ENCODE measurements around the gene PIP4P1. TPM values are rescaled to one million over a fixed set of nuclear protein-coding genes. Genes with fewer than 3 reads are reported as not detected.

Gene PIP4P1
- total and polyA plus RNA-seq, 2 of the 8 experiments (the other 6 are each of a cell fraction or from before 2014, with no cell fraction given), result 29.5 to 60.0 TPM

DNA sequence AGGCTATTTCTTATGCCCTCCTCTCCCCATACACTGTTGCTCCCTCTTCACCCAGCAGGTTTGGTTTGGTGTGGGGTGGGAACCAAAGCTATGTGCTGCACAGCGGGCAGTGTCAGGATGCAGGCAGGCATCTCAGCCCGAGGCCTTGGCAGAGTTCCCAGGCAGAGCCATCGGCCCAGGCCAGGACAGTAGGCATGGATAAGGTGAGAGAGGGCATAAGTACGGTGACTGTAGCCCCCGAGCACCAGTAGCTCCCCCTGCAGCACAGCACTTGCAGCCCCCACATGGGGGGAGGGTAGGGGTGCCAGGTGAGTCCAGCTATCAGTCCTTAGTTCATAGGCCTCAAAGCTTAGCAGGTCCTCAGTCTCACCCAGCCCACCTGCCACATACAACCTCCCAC is 32.4 kb downstream of the PIP4P1 start:
- Histone ChIP-seq H4K20me1 (replicated peaks in 1 of 2; ENCODE audit: control insufficient read depth in 1 of 2, insufficient read depth in 2 of 2, low read length in 2 of 2) (no peaks in the 10 kb centered on the region), H3K79me1 (ENCODE audit: low read depth, low read length) (no peaks in the 10 kb centered on the region), H3K4me2 (ENCODE audit: insufficient read depth in 1 of 2, low read depth in 2 of 2, low read length in 2 of 2) (no peak overlapping the region), H3K4ac (replicated peaks; ENCODE audit: insufficient read length, low read depth, low read length) (no peak overlapping the region), H3K79me2 (ENCODE audit: control insufficient read depth in 1 of 2, insufficient read depth in 2 of 2, low read length in 2 of 2) (no peaks in the 10 kb centered on the region), H3K36me3 (ENCODE audit: control insufficient read depth in 2 of 4, insufficient read depth in 4 of 4, low read length in 3 of 4) (no peaks in the 10 kb centered on the region), H3K27me3 (replicated peaks in 1 of 4; ENCODE audit: control insufficient read depth in 3 of 4, extremely low read depth in 1 of 4, insufficient read depth in 3 of 4, low read length in 3 of 4) (no peaks in the 10 kb centered on the region; a peak in 1 of 7 replicates), H3K18ac (ENCODE audit: extremely low read depth, low read length) (no peak overlapping the region), H3K9ac (replicated peaks in 1 of 4; ENCODE audit: extremely low read depth in 1 of 4, low read depth in 3 of 4, low read length in 3 of 4) (no peak overlapping the region), H3K9me3 (ENCODE audit: insufficient read depth in 2 of 2, low read depth in 1 of 2, low read length in 1 of 2) (no peaks in the 10 kb centered on the region), H3K56ac (replicated peaks; ENCODE audit: insufficient read length, low read depth, low read length) (no peak overlapping the region), H2BK120ac (replicated peaks; ENCODE audit: low read depth, low read length) (no peak overlapping the region), H2BK15ac (ENCODE audit: low read length) (no peak overlapping the region), H4K91ac (replicated peaks; ENCODE audit: insufficient read length, low read length) (no peak overlapping the region), H3K4me1 (replicated peaks in 1 of 4; ENCODE audit: control insufficient read depth in 3 of 4, insufficient read depth in 4 of 4, low read length in 3 of 4) (no peaks in the 10 kb centered on the region), H3K27ac (ENCODE audit: low read depth, low read length) (no peak overlapping the region), H4K5ac (ENCODE audit: insufficient read length, low read depth, low read length) (no peak overlapping the region), H3K23ac (ENCODE audit: insufficient read length) (no peak overlapping the region), H2AFZ (ENCODE audit: low read length) (no peak overlapping the region), H2AK5ac (ENCODE audit: low read depth, low read length) (no peak overlapping the region), H2BK5ac (ENCODE audit: low read depth, low read length) (no peak overlapping the region), H2BK12ac (ENCODE audit: low read depth, low read length) (no peak overlapping the region), H3K14ac (ENCODE audit: insufficient read length) (no peak overlapping the region), H2BK20ac (ENCODE audit: low read length) (no peak overlapping the region), H4K8ac (ENCODE audit: extremely low read depth, insufficient read depth, low read length) (peak overlapping the region; percentile 79), H3K23me2 (ENCODE audit: low read depth, low read length) (peaks cover 2% of the 10 kb centered on the region; the same call in 1 of the 2 replicates), H3K4me3 (ENCODE audit: extremely low read depth in 1 of 4, insufficient read depth in 2 of 4, low read depth in 3 of 4, low read length in 4 of 4) (no peak overlapping the region)
- TF ChIP-seq NRF1 (IDR thresholded peaks at IDR 0.05; ENCODE audit: low read depth, low read length) (no peak), CTCF (IDR thresholded peaks at IDR 0.05; ENCODE audit: control extremely low read depth in 1 of 3, insufficient read depth in 1 of 3, low read depth in 1 of 3, low read length in 3 of 3) (no peak), PHF8 (conservative IDR thresholded peaks at IDR 0.05; ENCODE audit: low read depth, low read length) (no peak), RBBP5 (IDR thresholded peaks at IDR 0.05; ENCODE audit: borderline replicate concordance, low read depth, low read length) (no peak), TCF12 (IDR thresholded peaks at IDR 0.05; ENCODE audit: low read depth, low read length) (no peak), SIX5 (IDR thresholded peaks at IDR 0.05; ENCODE audit: low read depth, low read length) (no peak), ASH2L (IDR thresholded peaks at IDR 0.05; ENCODE audit: low read length) (no peak), SP1 (IDR thresholded peaks at IDR 0.05; ENCODE audit: low read depth, low read length) (no peak), HDAC6 (IDR thresholded peaks at IDR 0.05; ENCODE audit: low read depth, low read length) (no peak)
- TF ChIP-seq, protein P1, sequence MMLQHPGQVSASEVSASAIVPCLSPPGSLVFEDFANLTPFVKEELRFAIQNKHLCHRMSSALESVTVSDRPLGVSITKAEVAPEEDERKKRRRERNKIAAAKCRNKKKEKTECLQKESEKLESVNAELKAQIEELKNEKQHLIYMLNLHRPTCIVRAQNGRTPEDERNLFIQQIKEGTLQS (IDR thresholded peaks at IDR 0.05; ENCODE audit: insufficient read depth, low read depth, low read length), result no peak
- ChIA-PET POLR2A (ENCODE audit: partially characterized antibody) (interaction anchor here (1.1 to 1.4 kb wide), 3 partner anchors 18 to 41 kb away, joined by 3 to 4 read pairs (median 3); no protein-coding TSS in a partner anchor), CTCF (ENCODE audit: partially characterized antibody) (interaction anchor here (0.9 to 1.6 kb wide), 4 partner anchors 13 to 180 kb away, joined by 3 to 6 read pairs (median 4); no protein-coding TSS in a partner anchor)
- no peak for FAIRE-seq
- no peak for DNase-seq (ENCODE audit: low read depth in 1 of 2, low spot score in 2 of 2)
- 89% methylated on average over 5 of the region's 5 CpGs; no CpG with 5 or more reads in 1 of the 2 experiments for WGBS, 2 experiments (ENCODE audit: extremely low coverage in 1 of 2, insufficient coverage in 1 of 2, insufficient read length in 1 of 2, insufficient replicate concordance in 2 of 2, low coverage in 1 of 2, low lambda C conversion rate in 2 of 2, missing lambda C conversion rate in 1 of 2)
